ENCODE measurements around the gene FAHD2A. TPM values are rescaled to one million over a fixed set of nuclear protein-coding genes. Genes with fewer than 3 reads are reported as not detected.
A peak's percentile ranks its signal among the peaks of the same experiment; 100 is the strongest.

FAHD2A gene
- total and polyA plus RNA-seq, 7 donors: 8.9 to 30.5 (median 19.4) TPM

DNA sequence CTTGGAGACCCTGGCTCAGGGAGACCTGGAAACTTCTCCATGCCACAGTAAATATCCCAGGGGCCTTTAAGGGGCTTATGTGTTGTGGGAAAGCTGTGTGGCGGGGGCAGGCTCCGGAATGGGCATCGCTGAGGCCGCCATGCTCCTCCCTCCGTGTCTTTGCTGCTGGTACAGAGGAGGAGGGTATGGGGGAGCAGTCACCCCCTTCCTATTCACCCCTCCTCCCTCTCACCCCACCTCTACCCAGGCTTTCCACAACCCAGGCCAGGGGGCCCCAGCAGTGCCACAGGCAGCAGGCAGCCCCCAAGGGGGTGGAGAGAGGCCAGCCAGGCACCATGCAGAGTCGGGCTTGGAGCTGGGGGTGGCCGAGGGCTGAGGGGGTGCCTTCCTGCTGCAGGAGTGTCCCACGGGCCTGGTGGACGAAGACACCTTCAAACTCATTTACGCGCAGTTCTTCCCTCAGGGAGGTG is 28.0 kb upstream of the FAHD2A start:
- no peak for TF ChIP-seq POLR2A (IDR thresholded peaks at IDR 0.05)
- TF ChIP-seq EP300 (IDR thresholded peaks at IDR 0.05): no peak
- no peak for TF ChIP-seq POLR2AphosphoS5 (IDR thresholded peaks at IDR 0.05)
- TF ChIP-seq, protein P1, sequence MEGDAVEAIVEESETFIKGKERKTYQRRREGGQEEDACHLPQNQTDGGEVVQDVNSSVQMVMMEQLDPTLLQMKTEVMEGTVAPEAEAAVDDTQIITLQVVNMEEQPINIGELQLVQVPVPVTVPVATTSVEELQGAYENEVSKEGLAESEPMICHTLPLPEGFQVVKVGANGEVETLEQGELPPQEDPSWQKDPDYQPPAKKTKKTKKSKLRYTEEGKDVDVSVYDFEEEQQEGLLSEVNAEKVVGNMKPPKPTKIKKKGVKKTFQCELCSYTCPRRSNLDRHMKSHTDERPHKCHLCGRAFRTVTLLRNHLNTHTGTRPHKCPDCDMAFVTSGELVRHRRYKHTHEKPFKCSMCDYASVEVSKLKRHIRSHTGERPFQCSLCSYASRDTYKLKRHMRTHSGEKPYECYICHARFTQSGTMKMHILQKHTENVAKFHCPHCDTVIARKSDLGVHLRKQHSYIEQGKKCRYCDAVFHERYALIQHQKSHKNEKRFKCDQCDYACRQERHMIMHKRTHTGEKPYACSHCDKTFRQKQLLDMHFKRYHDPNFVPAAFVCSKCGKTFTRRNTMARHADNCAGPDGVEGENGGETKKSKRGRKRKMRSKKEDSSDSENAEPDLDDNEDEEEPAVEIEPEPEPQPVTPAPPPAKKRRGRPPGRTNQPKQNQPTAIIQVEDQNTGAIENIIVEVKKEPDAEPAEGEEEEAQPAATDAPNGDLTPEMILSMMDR (IDR thresholded peaks at IDR 0.05): no peak
- no peak overlapping the region for H3K4me3 ChIP-seq
- no peaks in the 10 kb centered on the region for H3K4me1 ChIP-seq
- peaks cover 0 to 10% (median 3%) of the 10 kb centered on the region in 4 donors for H3K36me3 ChIP-seq
- DNase-seq: peak; percentile 58
- H3K9me3 ChIP-seq: no peaks in the 10 kb centered on the region
- no peak overlapping the region for H3K27ac ChIP-seq
- WGBS, 2 donors: 91 to 92% methylated on average over 11 of the region's 11 CpGs
- H3K27me3 ChIP-seq: no peaks in the 10 kb centered on the region
- intact Hi-C loops (cut with DNase I): no loop called here

DNA sequence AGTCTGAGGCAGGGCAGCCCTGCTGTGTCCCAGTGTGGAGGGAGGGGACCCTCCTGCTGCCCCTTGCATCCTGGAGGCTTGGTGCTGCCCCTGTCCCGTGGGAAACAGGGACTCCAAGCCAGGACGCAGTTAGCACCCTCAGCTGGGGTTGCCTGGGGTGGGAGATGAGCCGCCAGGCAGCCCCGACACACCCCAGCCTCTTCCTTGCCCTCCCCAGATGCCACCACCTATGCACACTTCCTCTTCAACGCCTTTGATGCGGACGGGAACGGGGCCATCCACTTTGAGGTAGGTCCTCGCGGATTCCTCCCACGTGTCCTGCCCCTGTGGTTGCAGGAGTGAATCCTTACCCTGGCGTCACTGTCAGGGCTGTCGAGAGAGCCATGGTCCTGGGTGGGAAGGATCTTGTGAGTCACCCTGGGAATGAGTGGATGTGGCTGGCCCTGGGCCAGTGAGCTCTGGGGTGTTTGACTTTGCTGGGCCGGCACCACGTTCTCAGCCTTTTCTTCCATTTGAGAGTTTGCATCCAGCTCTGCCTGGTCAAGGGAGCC is 27.5 kb upstream of the FAHD2A start:
- TF ChIP-seq, protein P1 (IDR thresholded peaks at IDR 0.05): no peak
- TF ChIP-seq POLR2AphosphoS5 (IDR thresholded peaks at IDR 0.05) (no peak), EP300 (IDR thresholded peaks at IDR 0.05) (no peak), POLR2A (IDR thresholded peaks at IDR 0.05) (no peak)

DNA sequence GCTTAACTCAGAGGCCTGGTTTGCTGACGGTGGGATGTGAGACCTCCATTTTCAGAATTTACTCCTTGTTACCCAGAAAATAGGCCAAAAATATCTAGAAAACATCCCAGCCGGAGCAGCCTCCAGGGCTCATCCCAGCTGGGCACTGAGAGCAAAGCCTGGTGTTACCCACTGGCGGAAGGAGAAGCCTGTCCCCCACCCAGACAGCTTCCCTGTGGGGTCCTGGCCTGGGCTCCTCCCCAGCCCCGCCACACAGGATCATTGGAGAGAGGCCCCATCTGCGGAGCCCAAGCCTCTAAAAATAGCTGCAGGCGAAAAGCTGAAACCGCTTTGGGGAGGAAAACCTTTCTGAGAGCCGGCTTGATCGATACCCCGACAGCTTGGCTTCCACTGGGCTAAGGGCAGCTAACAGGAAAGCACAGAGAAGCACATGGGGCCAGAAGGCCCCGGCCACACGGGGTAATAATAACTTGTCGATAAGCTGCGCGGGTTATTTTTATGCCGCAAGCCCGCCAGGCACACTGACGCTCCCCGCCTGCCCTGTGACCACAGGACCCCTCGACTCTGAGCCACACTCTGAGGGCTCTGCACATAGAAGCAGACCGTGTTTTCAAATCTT is 26.9 kb upstream of the FAHD2A start:
- no peak overlapping the region for H3K27ac ChIP-seq

More for the DNA sequence above, 27.5 kb upstream of the FAHD2A start:
- WGBS, 2 donors: 69 to 80% methylated on average over 15 of the region's 15 CpGs
- H3K27ac ChIP-seq: no peak overlapping the region
- H3K27me3 ChIP-seq: no peaks in the 10 kb centered on the region
- H3K4me3 ChIP-seq: no peak overlapping the region
- DNase-seq: peak; percentile 41
- H3K9me3 ChIP-seq: no peaks in the 10 kb centered on the region
- intact Hi-C loops (cut with DNase I): no loop called here
- H3K36me3 ChIP-seq: peaks cover 0 to 10% (median 3%) of the 10 kb centered on the region in 4 donors
- H3K4me1 ChIP-seq: no peaks in the 10 kb centered on the region

DNA sequence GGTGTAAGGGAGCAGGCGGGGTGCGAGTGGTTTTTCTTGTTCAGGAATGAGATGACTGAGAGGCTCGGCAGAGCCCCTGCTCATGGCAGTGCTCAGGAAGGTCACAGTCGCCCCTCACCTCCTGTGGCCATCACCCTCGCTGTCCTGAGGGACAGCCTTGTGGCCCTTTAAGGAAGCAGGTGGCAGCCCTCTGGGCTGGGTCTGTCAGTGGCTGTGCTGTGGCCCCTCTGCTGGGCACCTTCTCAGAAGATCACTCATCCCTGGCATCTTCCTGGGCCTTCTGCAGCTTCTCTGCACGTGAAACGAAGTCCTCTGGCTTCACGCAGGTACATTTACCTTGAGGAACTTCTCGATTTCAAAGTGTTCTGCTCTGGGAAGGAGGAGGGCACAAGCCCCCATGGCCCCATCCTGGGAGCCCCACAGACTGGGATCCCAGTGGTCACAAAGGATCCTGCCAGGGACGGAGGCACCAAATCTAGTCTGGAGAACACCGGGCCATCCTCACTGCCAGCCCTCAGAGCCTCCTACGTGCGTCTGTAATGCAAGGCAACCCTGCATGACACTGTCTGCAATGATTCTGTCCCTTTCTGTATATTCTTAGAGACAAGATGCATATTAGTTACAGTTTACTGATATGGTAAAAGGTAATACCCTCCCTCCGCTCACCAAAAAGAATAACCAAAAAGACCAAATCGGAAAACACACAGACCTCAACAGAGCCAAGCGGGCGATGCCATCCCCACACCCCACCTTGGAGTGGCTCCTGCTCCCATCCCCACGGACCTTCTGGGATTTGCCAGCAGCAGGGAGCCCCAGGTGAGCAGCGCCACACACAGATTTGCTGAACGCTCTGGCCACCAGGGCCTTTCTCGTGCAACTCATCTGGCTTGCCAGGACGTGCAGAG is 25.9 kb upstream of the FAHD2A start:
- Histone ChIP-seq H3K27me3 (no peaks in the 10 kb centered on the region), H3K4me1 (no peaks in the 10 kb centered on the region), H3K4me3 (no peak overlapping the region), H3K9me3 (no peaks in the 10 kb centered on the region), H3K27ac (no peak overlapping the region), H3K36me3 (peaks cover 0 to 10% (median 3%) of the 10 kb centered on the region in 4 donors)
- no peak for TF ChIP-seq POLR2A (IDR thresholded peaks at IDR 0.05)
- TF ChIP-seq, protein P1 (IDR thresholded peaks at IDR 0.05): no peak
- TF ChIP-seq POLR2AphosphoS5 (IDR thresholded peaks at IDR 0.05): no peak
- TF ChIP-seq EP300 (IDR thresholded peaks at IDR 0.05): no peak
- DNase-seq: peak; percentile 37
- intact Hi-C loops (cut with DNase I): no loop called here
- 90 to 91% methylated on average over 22 of the region's 22 CpGs for WGBS, 2 donors

More for the DNA sequence above, 26.9 kb upstream of the FAHD2A start:
- no peaks in the 10 kb centered on the region for H3K9me3 ChIP-seq
- H3K27me3 ChIP-seq: no peaks in the 10 kb centered on the region
- 89 to 92% methylated on average over 21 of the region's 21 CpGs for WGBS, 2 donors
- peaks cover 0 to 10% (median 3%) of the 10 kb centered on the region in 4 donors for H3K36me3 ChIP-seq
- DNase-seq: peak; percentile 33
- no peak for TF ChIP-seq POLR2AphosphoS5 (IDR thresholded peaks at IDR 0.05)
- TF ChIP-seq POLR2A (IDR thresholded peaks at IDR 0.05): no peak
- TF ChIP-seq, protein P1 (IDR thresholded peaks at IDR 0.05): no peak
- no peak for TF ChIP-seq EP300 (IDR thresholded peaks at IDR 0.05)
- H3K4me1 ChIP-seq: no peaks in the 10 kb centered on the region
- intact Hi-C loops (cut with DNase I): no loop called here
- no peak overlapping the region for H3K4me3 ChIP-seq
